HPDE6-E6E7 (cell line): ENCODE results near the gene RSRC2.
A peak's percentile ranks its signal among the peaks of the same experiment; 100 is the strongest.
"Not testable (repeated sequence)": the region's sequence is repeated elsewhere in the genome, so short reads cannot be mapped to it uniquely, and the experiment has no call there.

Experiments used
- DNase-seq: peaks from one replicate; pipeline ENCODE4 v3.0.0; 2011; ENCODE audit warnings: missing footprints; ENCODE audit errors: extremely low spot score

RSRC2 gene, protein sequence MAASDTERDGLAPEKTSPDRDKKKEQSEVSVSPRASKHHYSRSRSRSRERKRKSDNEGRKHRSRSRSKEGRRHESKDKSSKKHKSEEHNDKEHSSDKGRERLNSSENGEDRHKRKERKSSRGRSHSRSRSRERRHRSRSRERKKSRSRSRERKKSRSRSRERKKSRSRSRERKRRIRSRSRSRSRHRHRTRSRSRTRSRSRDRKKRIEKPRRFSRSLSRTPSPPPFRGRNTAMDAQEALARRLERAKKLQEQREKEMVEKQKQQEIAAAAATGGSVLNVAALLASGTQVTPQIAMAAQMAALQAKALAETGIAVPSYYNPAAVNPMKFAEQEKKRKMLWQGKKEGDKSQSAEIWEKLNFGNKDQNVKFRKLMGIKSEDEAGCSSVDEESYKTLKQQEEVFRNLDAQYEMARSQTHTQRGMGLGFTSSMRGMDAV

GRCh38 chr12:122526683-122527477, at the start of gene RSRC2, which contains the start of gene KNTC1:
Gene RSRC2, minus strand, starts transcription at chr12:122526936. Its CDS starts 83 bp downstream, at chr12:122526853.
Gene KNTC1, plus strand, starts transcription at chr12:122527249. Its CDS starts 2,815 bp downstream, at chr12:122530064.
- peak; percentile 96 for DNase-seq

DNA sequence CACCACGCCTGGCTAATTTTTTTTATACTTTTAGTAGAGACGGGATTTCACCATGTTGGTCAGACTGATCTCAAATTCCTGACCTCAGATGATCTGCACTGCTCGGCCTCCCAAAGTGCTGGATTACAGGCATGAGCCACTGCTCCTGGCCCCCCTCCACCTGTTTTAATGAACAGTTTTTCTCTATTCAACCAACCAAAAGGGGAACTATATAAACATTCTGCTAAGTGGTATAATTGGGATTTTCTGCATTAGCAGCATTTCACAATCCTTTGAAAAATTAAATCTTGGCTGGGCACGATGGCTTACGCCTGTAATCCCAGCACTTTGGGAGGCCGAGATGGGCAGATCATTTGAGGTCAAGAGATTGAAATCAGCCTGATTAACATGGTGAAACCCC, 45.1 kb upstream of the RSRC2 start:
- no peak for DNase-seq

- DNase-seq = not testable (repeated sequence)
Measured at GRCh38 chr12:122570006-122570405, 43.3 kb upstream of the RSRC2 start.

DNA sequence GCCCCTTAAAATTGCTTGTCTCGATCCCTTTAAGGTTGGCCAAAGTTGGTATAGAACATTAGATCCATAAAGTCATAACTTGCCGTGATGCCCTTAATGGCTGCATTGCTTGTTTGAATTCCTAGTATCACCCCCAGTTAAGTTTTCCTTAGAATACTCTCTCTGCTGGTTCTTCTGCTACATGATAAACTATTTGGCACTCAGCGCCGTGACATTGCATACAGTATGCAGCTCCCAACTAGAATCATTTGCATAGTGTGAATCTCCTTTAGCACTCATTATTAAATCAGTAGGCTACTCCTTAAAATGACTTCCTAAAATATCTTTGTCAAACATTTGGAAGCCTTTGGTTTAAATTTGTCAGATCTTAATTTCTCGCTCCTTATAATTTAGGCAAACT, 42.6 kb upstream of the RSRC2 start:
- no peak for DNase-seq

GRCh38 chr12:122566816-122567215, 40.1 kb upstream of the RSRC2 start:
- DNase-seq = not testable (repeated sequence)

DNA sequence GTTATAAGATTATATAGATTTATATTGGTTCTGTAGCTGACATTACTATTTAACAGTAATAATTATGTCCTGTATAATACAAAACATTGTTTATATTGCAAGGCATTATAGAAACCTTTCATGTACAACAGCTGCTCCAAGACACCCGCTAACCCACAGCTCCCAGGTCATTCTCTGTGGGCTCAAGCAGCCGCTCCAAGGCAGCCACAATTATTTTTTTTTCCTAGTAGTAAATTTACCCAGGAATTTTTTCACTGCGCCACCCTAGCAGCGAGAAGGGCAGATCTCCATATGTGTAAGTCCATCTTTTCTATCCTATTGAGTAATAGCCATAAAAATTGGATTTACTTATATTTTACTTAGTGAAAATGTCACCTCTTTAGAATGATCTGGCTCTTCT, 36.6 kb upstream of the RSRC2 start:
- no peak for DNase-seq

DNA sequence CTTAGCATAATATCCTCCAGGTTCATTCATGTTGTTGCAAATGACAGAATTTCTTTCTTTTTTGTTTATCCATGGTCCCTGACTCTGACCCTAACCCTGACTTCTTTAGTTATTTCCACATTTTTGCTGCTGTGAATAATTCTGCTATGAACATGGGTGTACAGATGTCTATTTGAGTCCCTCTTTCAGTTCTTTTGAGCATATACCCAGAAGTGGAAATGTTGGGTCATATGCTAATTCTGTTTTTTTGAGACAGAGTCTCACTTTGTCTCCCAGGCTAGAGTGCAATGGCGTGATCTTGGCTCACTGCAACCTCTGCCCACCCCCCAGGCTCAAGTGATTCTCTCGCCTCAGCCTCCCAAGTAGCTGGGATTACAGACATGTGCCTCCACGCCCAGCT, 33.4 kb upstream of the RSRC2 start:
- no peak for DNase-seq

DNA sequence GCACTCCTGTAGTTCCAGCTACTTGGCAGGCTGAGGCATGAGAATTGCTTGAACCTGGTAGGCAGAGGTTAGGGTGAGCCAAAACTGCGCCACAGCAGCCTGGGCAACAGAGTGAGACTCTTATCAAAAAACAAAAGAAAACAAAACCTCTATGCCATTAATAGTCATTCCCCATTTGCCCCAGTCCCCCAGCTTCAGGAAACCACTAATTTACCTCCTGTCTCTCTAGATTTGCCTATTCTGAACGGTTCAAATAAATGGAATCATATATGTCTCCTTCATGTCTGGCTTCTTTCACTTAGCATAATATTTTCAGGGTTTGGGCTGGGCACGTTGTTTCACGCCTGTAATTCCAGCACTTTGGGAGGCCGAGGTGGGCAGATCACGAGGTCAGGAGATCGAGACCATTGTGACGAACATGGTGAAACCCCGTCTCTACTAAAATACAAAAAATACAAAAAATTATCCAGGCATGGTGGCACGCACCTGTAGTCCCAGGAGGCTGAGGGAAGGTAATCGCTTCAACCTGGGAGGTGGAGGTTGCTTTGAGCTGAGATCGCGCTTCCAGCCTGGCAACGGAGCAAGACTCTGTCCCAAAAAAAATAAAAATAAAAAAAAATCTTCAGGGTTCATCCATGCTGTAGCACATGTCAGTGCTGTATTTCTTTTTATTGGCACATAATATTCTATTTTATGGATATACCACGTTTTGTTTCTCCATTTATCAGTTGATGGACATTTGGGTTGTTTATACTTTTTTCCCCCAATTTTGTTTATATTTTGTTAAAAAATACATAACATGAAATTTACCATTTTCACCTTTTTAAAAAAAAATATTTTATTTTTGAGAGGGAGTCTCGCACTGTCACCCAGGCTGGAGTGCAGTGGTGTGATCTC, 32.3 kb upstream of the RSRC2 start:
- no peak for DNase-seq

- no peak for DNase-seq
Measured at GRCh38 chr12:122547330-122547729, 20.6 kb upstream of the RSRC2 start.

DNA sequence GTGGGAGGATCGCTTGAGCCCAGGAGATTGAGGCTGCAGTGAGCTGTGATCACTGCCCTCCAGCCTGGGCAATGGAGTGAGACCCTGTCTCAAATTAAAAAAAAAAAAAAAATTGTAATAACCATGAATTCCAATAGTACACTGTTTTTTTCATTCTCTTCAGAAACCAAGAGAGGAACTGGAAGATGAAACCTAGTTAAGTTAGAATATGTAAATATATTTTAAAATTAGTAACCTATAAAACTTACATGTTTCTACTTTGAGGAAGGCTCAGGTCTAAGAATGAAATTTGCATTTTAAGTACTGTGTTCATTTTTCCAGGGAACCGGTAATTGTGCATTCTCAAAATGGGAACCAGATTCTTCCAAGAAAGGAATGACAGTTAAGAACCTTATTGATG, 19.1 kb upstream of the RSRC2 start:
- no peak for DNase-seq

- no peak for DNase-seq
Measured at GRCh38 chr12:122544537-122544936, 17.8 kb upstream of the RSRC2 start.

- DNase-seq = no peak
Measured at GRCh38 chr12:122538496-122538895, 11.8 kb upstream of the RSRC2 start.

DNA sequence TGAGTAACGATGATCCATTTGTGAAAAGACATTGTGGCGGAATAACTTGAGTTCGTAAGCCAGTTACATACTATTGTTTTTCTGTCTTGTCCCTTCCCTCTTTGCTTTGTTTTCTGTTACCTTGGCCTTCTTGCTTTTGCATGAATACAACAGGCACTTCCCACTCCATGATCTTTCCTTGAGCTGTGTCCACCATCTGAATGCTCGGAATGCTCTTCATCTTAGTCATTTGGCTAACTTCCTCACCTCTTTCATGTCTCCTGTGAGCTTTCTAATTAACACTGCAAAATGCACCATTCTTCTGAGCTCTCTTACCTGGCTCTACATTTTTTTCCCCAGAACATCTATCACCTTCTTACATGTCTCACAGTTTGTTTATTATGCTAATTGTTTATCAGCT, 10.3 kb upstream of the RSRC2 start:
- DNase-seq = no peak

- no peak for DNase-seq
Measured at GRCh38 chr12:122533856-122534255, 7.1 kb upstream of the RSRC2 start.

DNA sequence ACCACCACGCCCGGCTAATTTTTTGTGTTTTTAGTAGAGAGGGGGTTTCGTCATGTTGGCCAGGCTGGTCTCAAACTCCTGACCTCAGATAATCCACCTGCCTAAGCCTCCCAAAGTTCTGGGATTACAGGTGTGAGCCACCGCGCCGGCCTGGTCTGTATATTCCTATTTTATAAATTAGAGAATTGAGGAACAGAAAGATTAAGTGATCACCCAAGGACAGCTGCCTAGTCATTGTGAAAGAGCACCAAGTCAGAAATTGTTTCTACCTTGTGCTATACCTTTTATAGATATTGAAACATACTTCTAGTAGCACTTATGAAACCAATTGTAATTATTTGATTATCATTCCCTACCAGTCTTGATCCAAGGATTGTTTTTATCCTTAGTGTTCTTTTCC, 2.3 kb upstream of the RSRC2 start:
- no peak for DNase-seq

GRCh38 chr12:122528582-122528981, 1.8 kb upstream of the RSRC2 start:
- DNase-seq = no peak

DNA sequence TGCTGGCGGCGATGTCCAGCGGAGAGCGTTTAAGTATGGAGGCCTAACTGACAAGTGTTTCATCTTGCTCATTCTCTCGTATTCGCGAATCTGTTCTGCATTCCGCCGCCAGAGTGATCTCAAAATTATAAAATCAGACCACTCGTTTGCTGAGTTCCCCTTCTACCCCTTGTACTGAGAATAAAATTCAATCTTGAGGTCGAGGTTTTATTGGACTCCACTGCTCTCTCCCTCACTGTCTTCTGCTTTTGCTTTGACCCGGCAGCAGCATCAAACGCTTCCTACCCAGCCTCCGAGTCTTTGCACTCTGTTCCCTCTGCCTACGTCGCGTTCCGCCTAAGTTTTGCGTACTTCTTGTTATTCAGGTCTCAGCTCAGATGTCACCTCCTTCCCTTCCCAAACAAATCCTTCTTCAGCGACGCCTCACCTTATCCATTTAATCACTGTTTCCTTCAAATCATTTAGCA, 775 bp upstream of the RSRC2 start:
- DNase-seq = peak; percentile 19

DNA sequence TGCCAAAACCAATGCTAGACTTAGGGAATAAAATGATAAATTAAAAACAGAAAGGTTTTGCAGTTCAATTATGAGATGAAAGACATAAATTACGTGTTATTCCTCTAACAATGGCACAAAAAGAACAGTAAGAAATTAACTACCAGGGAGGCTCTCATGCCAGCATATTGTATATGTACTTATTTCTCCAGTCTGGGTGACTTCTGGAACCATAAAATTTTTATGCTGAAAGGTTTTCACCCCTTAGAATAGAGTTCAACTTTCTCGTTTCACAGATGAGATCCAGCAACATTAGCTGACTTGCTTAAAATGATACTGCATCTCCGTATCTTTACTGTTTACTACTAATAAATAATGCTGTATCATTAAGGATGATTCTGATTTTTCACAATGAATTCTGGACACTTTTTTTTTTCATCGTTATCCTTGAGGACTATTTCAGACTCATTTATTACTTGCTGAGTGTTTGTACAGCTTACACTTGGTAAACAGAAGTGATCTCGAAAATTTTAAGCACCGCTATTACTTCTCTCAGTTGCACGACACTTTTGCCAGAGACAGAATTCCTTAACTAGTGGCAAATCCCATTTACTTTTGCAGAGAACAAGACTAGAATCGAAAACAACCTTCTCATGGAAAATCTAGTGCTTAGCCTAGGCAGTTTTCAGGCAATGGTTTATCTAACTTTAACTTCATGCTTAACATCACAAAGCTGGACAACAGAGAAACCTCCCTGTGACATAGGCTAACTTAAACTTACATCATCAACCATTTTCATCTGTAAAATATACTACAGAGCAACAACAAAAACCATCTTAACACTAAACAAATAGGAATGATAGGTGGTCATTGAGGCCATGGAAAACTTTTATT, 2.7 kb downstream of the RSRC2 start:
- no peak for DNase-seq

DNA sequence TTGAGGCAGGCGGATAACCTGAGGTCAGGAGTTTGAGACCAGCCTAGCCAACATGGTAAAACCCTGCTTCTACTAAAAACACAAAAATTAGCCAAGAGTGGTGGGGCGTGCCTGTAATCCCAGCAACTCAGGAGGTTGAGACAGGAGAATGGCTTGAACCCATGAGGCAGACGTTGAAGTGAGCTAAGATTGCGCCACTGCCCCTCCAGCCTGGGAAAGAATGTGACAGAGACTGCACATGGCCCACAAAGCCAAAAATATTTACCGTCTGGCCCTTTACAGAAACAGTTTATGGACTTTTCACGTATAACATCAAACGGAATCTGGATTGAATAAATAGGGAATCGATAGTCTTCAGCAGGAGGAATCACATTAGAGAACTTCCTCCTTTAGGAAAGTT, 3.5 kb downstream of the RSRC2 start:
- no peak for DNase-seq

- DNase-seq = no peak
Measured at GRCh38 chr12:122520676-122521075, 6.1 kb downstream of the RSRC2 start.

GRCh38 chr12:122519418-122519817, 7.3 kb downstream of the RSRC2 start:
- DNase-seq = no peak
